ENCODE results near the gene IKBKE. TPM values are rescaled to one million over a fixed set of nuclear protein-coding genes. Genes with fewer than 3 reads are reported as not detected.
"Not testable (repeated sequence)": the region's sequence is repeated elsewhere in the genome, so short reads cannot be mapped to it uniquely, and the experiment has no call there.

IKBKE gene
- total RNA-seq, 1 donor from 2014 or later, result 5.1 TPM

GRCh38 chr1:206478746-206479145 is 8.5 kb downstream of the IKBKE start:
- no peak for DNase-seq (ENCODE audit: low spot score, unreplicated experiment)
- Mint-ChIP-seq H3K27ac (no peak overlapping the region), H3K4me1 (ENCODE audit: low read depth) (peaks cover 1% of the 10 kb centered on the region), H3K9me3 (ENCODE audit: low read depth) (no peaks in the 10 kb centered on the region), H3K36me3 (ENCODE audit: insufficient read depth) (peaks cover 3% of the 10 kb centered on the region), H3K4me3 (ENCODE audit: low read depth) (no peak overlapping the region), H3K27me3 (peaks cover 3% of the 10 kb centered on the region)
- no peak for TF ChIP-seq CTCF (IDR thresholded peaks at IDR 0.05; ENCODE audit: unreplicated experiment)

- Mint-ChIP-seq H3K27ac (peak overlapping the region; percentile 2), H3K36me3 (ENCODE audit: insufficient read depth) (peaks cover 3% of the 10 kb centered on the region), H3K9me3 (ENCODE audit: low read depth) (no peaks in the 10 kb centered on the region), H3K4me1 (ENCODE audit: low read depth) (peaks cover 1% of the 10 kb centered on the region), H3K27me3 (peaks cover 3% of the 10 kb centered on the region), H3K4me3 (ENCODE audit: low read depth) (no peak overlapping the region)
- peak; percentile 85 for TF ChIP-seq CTCF (IDR thresholded peaks at IDR 0.05; ENCODE audit: unreplicated experiment)
- DNase-seq (ENCODE audit: low spot score, unreplicated experiment), result peak; percentile 56
Observed at GRCh38 chr1:206479183-206480125, 9.2 kb downstream of the IKBKE start.

GRCh38 chr1:206480211-206480610 is 9.9 kb downstream of the IKBKE start:
- TF ChIP-seq CTCF (IDR thresholded peaks at IDR 0.05; ENCODE audit: unreplicated experiment), result no peak
- H3K9me3 Mint-ChIP-seq (ENCODE audit: low read depth), result no peaks in the 10 kb centered on the region

GRCh38 chr1:206482611-206483010 is 12.3 kb downstream of the IKBKE start:
- no peak overlapping the region for H3K4me3 Mint-ChIP-seq (ENCODE audit: low read depth)
- H3K27ac Mint-ChIP-seq, result no peak overlapping the region
- peaks cover 3% of the 10 kb centered on the region for H3K4me1 Mint-ChIP-seq (ENCODE audit: low read depth)
- no peak for TF ChIP-seq CTCF (IDR thresholded peaks at IDR 0.05; ENCODE audit: unreplicated experiment)
- DNase-seq (ENCODE audit: low spot score, unreplicated experiment), result no peak
- H3K27me3 Mint-ChIP-seq, result peaks cover 3% of the 10 kb centered on the region
- peaks cover 1% of the 10 kb centered on the region for H3K36me3 Mint-ChIP-seq (ENCODE audit: insufficient read depth)
- H3K9me3 Mint-ChIP-seq (ENCODE audit: low read depth), result no peaks in the 10 kb centered on the region

More at GRCh38 chr1:206480211-206480610, 9.9 kb downstream of the IKBKE start:
- Mint-ChIP-seq H3K27me3 (peaks cover 3% of the 10 kb centered on the region), H3K4me1 (ENCODE audit: low read depth) (peaks cover 1% of the 10 kb centered on the region), H3K4me3 (ENCODE audit: low read depth) (no peak overlapping the region), H3K27ac (no peak overlapping the region), H3K36me3 (ENCODE audit: insufficient read depth) (peaks cover 1% of the 10 kb centered on the region)
- DNase-seq (ENCODE audit: low spot score, unreplicated experiment), result no peak

GRCh38 chr1:206483864-206484263 is 13.6 kb downstream of the IKBKE start:
- not testable (repeated sequence) for H3K27ac Mint-ChIP-seq; H3K9me3 Mint-ChIP-seq (ENCODE audit: low read depth); H3K4me1 Mint-ChIP-seq (ENCODE audit: low read depth); H3K36me3 Mint-ChIP-seq (ENCODE audit: insufficient read depth); H3K4me3 Mint-ChIP-seq (ENCODE audit: low read depth); H3K27me3 Mint-ChIP-seq; DNase-seq (ENCODE audit: low spot score, unreplicated experiment)

- no peak for TF ChIP-seq CTCF (IDR thresholded peaks at IDR 0.05; ENCODE audit: unreplicated experiment)
- Mint-ChIP-seq H3K4me3 (ENCODE audit: low read depth) (no peak overlapping the region), H3K36me3 (ENCODE audit: insufficient read depth) (no peaks in the 10 kb centered on the region), H3K9me3 (ENCODE audit: low read depth) (no peaks in the 10 kb centered on the region), H3K4me1 (ENCODE audit: low read depth) (peaks cover 2% of the 10 kb centered on the region), H3K27ac (no peak overlapping the region), H3K27me3 (no peaks in the 10 kb centered on the region)
- DNase-seq (ENCODE audit: low spot score, unreplicated experiment), result no peak
Observed at GRCh38 chr1:206484901-206485300, 14.6 kb downstream of the IKBKE start.
